NCI-H1092 (cell line): ENCODE measurements around the gene LIPA.
"Not testable (repeated sequence)": the region's sequence is repeated elsewhere in the genome, so short reads cannot be mapped to it uniquely, and the experiment has no call there.

Source experiments
- DNase-seq: peaks from one replicate; lab custom pipeline; 2025; lab: John Stamatoyannopoulos, UW

LIPA gene

DNA sequence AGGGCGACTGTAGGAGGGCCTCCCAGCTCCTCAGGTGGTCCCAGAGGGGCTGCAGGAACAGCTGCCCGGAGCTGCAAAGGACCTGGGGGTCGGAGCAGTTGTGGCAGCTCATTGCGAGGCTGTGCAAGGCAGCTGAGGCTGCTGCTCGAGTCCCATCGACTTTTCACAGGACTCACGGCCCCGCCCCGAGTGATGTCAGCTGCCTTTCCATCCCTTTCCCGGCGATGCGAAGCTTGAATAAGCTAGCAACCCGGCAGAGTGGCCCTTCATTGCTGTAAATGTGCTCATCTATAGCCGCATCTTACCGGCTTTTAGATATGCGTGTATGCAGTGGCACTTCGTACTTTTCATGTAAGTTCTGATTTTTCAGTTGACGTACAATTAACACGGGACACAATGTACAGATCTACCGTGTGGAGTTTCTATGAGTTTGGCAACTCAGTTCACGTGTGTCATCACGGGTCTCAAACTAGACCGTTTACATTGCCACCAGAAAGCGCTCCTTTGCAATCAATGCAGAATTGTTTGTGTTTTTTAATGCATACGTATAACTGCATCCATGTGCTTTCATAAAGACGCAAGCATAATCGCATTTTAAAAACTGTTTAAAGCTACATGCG is 44.3 kb downstream of the LIPA start, which contains the start of gene CH25H:
TSS of gene CH25H (minus strand) at position 137 of the 620 bp plus-strand sequence. CDS start at position 112, 25 bp downstream.
- DNase-seq: no peak

DNA sequence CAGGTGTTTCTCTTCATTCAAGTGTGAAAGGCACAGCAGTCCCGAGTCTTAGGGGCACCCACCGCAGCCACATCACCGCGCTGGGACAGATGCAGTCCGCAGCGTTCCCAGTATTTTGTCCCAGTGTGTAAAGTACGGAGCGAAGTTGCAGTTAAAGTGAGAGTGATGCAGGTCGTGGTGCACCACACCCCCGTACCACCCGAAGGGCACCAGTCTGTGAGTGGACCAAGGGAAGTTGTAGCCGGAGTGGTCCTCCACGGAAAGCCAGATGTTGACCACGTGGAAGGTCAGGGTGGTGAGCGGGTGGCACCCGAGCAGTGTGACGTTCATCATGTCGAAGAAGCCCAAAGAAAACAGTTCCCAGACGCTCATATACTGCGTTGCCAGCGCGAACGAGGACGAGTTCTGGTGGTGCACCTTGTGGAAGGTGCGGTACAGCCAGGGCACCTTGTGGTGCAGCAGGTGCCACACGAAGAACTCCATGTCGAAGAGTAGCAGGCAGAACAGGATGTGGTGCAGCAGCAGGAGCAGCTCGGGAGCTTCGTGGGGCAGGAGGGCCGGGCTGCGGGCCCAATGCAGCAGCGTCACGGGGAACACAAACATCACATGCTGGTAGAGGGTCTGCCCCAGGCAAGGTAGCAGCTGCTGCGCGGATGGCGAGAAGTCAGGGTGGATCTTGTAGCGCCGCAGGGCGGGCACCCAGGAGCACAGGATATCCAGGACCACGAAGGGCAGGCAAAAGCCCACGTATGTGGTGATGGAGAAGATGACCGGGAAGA is 45.0 kb downstream of the LIPA start:
- no peak for DNase-seq

DNA sequence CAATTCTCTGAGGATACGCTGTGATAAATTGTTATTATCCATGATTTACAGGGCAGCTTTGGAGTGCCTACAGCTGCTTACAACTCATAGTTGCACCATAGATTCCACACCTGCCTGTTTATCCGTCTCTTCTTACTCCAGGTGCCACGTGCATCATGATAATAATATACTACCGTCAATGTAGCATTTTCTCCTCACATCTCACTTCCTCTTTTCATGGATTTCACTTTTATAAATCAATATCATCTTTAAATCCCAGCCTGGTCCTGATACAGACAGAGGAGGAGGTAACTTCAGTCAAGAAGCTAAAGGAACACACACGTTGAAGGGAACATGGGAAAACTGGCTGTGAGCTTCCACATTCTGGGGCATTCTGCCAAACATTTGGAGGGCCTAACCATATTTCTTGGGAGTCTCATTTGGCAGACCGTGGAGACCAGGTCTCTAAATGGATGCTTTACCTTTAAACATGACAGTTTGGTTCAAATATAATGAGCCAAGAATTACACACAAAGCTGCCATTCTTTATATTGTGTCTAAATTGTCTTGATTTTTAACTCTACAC is 46.9 kb downstream of the LIPA start:
- no peak for DNase-seq

DNA sequence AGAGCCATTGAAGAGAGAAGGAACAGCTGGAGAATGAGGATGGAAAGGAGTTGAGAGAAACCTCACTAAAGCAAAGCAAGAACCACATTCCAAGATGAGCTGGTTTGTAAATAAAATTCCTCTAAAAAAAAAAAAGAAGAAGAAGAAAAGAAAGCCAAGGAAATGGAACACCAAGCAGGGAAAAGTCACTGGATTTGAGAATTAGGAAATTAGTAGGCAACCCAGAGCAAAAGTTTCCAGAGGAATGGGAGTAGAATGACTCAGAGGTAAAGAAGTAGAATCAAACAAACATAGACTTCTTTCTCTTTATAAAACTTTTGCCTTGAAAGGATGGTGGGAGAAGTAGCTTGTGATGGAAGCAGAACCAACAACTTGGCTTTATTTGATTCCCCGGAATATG is 48.3 kb downstream of the LIPA start:
- no peak for DNase-seq

DNA sequence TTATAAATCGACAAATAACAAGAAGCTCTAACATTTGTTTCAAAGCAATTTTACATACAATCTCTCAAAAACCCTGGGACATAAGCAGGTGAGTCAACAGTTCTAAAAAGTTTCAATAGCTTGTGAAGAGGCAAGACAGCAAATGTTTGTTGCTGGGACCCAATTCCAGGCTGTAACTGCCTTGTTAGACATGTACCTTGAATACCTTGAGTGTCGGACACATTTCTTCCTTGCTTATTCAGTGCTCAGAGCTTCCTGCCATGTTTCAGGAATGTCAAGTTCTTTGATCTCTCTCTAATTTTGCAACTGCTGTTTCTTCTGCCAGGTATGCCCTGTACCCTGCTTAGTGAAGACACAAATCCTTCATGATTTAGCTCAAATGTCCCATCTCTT is 49.5 kb downstream of the LIPA start:
- no peak for DNase-seq

DNA sequence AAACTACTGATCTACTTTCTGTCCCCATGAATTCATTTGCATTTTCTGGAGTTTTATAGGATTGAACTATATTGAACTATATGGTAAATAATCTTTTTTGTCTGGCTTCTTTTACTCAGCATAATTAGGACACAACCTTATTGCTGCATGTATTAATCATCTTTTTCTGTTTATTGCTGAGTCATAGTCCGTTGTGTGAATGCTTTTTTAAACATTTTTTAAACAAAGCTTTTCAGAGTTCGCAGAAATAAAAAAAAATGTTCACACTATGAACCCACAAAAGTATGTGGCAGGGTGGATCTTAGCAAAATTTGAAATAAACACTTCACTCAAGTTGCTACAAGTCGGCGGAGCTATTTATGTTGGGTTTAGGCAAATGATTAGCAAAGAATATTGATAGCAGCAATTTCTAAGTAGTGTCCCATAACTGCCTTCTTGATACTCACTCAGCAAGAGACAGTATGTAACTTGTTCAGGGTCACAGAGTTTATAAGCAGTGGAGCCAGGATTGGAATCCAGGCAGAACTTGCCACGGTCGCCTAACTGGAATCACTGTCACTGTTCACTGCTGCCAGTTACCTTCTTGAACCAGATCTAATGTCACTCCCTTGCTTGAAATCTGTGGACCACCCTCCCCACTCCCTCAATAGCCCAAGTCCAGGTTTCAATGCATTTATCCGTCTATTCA is 50.1 kb downstream of the LIPA start:
- DNase-seq: no peak

DNA sequence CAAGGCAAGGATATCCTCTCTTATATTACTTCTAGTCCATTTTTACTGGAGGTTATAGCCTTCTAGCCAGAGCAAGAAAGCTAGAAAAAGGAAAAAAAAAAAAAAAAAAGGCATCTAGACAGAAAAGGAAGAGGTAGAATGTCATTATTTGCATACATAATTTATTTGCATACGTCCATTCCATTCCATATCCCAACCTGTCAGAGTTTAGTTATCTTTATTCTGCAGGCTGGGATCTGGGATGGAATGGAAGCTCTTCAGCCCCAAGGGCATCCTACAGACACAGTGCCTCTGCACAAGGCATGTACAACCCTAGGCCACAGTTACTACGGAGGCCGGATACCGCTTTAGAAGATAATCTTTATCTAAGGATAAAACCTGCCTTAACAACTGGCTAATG is 54.1 kb downstream of the LIPA start:
- no peak for DNase-seq

DNA sequence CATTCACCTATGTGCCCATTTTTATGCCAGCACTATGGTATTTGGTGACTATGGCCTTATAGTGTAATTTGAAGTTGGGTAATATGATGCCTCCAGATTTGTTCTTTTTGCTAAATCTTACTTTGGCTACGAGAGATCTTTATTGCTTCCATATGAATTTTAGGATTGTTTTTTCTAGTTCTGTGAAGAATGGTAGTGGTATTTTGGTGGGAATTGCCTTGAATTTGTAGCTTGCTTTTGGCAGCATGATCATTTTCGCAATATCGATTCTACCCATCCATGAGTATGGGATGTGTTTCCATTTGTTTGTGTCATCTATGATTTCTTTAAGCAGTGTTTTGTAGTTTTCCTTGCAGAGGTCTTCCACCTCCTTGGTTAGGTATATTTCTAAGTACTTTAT is 60.3 kb downstream of the LIPA start:
- DNase-seq: not testable (repeated sequence)

DNA sequence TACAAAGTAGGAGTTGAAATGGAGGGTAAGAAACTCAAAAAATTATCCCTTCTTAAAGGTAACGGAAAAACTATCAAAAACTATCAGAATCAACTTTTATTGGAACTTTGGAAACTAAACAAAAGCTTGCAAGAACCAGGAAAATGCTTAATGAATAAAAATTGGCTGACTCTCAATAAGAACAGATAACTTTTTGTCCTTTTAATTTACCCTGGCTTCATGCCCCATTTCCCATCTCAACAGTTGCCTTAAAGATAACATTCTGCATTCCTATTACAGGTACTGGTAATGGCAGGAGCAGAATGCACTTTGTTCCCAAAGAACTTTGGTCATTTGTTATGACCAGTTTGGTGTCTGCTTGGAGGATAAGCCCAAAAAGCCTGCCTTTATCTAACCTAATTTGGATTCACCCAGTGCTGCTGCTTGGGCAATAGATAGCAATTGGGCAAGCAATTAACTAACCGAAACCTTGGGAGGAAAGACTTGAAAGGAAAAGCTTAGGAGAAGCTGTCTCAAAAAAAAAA is 62.3 kb downstream of the LIPA start:
- no peak for DNase-seq

DNA sequence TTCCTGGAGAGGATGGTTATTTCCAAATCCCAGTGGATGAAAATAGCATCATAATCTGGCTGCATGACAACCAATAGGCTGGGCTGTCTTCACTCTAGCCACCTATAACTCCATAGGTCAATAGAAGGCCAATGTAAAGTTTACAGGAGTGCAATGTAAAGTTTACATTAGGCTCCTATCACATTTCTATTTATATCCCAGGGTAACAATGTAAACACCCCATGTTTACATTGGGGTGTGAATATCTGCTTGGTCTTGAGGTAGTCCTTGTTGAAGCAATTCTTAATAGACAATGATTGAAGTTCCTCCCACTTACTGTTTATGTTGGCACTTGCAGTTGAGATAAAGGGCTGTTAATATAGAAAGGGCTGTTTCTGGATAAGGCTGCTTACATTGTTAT is 65.9 kb downstream of the LIPA start:
- DNase-seq: no peak

DNA sequence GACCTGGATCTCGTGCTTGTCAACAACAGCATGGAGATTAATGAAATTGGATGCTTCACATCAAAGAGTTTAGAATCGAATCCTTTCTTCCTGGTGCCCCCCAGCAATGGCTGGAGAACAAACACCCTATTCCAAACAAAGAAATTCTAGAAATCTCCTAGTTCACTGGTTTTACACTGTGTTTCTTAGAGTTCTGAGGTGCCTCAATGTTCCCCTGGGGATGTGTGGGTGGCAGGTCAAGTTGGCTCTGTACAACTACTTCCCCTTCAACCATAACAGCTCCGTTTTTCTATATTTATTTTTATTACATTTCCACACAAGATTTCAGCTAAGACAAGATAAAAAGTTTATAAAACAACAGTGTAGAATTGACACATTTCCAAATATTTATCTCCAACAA is 66.9 kb downstream of the LIPA start:
- DNase-seq: no peak

DNA sequence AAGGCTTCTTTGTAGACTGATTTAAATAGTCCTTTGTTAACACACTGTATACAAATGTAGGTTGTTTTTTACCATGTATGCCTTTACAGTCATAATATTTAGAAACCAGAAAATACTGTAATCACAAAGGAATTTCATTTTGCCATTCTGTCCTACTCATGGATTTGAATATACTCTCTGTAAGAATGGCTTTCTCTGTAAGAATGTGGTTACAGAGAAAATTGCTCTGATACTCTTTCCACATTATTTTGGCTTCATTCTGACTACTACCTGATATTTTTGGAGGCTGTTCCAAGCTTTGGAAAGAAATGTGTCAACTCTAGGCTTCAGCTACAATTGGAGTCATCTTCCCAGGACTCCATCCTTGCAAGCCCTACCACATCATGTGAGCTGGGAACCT is 68.0 kb downstream of the LIPA start:
- no peak for DNase-seq

DNA sequence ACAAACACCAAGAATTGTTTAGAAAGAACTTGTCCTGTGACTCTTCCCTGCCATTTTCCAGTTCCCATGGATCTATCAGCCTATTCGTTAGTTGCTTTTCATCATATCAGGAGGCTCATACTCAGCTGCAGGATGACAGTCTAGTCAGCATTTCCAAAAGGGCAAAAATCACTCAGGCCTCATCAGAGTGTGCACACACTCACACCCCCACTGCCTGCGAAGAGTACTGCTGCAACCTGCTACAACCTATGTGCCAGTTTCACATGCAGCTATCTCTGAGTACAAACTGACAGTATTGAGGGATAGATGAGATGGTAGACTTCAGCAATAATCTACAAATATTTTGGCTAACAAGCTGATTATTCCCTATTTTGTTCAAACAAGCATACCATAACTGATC is 68.7 kb downstream of the LIPA start:
- no peak for DNase-seq

DNA sequence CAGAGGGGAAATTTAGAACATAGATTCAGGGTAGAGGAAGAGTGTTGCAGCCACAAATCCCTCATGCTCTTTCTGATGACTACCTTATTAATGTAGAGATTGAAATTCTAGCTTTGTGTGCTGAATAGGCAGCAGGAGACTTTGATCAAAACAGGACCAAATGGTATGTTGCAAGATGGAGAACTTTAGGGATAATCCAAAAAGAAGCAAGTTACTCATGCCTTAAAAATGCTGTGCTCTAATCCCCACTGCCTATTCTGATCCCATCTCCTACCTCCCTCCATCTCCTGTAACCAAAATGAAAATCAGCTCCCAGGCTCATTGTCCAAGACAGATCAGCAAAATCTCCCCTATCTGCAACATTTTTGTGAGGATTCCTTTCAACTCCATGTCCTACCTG is 75.8 kb downstream of the LIPA start:
- no peak for DNase-seq

DNA sequence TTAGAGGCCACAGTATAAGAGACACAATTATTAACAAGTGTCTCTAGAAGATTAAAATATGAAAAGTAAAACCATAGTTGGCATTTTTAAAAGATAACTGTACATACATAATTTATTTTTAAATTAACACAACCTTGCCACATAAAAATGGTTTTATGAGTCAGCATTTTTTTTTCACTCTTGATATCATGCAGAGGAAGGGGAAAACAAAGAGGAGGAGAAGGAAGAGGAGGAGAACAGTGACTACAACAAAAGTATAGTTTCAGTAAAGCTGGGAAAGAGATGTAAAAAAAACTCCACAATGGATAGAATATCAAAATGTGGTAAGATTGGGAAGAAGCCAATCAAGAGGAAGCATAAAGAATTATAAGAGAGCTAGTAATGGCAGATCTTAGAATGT is 78.5 kb downstream of the LIPA start:
- no peak for DNase-seq

DNA sequence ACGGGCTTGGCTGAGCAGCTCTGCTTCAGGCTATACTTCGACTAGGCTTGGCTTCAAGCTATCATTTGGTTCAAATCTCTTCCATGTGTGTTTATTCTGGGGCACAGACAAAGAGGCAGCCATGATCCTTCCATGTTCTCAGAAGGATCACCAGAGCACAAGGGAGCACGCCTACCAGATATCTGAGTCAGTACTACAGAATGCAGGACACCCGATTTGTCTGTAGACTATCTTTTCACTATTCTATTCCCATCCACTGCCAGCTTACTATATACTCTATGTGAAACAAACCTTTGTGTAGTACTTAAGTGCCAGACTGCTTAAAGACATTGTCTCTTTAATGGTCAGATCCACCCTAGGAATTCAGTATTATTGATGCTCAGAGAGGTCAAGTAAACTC is 79.6 kb downstream of the LIPA start:
- DNase-seq: no peak

DNA sequence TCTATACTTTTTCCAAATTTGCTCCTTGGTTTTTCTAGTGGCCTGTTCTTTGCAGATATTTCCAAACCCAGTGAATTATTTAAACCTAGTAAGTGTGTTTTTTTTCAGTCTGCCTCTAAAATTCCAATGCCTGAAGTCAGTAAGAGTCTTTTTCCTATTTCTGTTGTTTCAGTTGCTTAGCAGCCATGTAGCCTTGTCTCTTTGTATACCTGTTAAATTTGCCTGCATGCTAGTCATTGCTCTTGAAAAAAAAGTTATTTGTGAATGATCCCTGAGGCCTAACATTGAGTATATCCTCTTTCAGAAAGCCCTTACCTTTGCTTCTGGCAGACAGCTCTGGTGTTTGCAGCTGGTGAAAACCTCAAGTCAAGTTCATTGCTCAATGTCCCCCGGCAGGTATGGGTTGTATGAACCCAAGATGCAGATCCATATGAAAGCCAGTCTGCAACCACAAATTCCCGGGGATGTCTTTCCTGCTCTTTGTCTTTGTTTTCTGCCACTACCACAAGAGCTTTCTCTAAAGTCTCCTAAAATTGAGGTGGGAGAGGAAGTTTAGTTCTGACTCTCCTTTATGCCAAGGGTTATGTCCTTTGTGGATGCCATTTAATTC is 80.2 kb downstream of the LIPA start:
- no peak for DNase-seq

DNA sequence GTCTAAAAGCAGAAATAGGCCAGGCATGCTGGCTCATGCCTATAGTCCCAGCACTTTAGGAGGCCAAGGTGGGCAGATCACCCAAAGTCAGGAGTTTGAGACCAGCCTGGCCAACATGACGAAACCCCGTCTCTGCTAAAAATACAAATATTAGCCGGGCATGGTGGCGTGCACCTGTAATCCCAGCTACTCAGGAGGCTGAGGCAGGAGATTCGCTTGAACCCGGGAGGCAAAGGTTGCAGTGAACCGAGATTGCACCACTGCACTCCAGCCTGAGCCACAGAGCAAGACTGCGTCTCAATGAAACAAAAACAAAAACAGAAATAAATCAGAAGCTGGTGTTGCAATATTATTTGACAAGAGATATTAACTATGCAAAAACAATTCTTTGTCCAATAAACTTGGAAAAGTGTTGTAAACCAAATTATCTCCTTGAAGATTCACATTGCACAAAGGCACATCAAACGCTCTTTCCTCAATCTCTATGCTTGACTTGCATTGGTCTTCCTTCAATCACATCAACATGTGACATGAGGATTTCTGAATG is 83.1 kb downstream of the LIPA start:
- not testable (repeated sequence) for DNase-seq

DNA sequence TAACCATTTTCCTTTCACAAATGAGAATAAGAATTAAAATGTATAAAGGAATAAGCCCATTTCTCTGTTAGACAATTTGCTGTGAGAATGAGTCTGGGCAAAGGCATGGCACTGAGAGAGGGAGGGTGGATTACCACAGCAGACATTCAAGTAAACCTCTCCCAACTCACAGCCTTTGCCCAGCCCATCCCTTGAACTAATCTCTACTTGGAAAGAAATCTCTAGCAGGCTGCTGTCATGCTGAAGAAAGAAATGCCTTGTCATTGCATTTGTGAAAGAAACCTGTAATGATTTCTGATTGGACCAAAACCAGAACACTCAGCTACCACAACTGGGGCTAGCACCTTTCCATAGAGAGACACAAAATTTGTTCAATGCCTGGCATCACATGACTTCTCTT is 83.7 kb downstream of the LIPA start:
- no peak for DNase-seq

DNA sequence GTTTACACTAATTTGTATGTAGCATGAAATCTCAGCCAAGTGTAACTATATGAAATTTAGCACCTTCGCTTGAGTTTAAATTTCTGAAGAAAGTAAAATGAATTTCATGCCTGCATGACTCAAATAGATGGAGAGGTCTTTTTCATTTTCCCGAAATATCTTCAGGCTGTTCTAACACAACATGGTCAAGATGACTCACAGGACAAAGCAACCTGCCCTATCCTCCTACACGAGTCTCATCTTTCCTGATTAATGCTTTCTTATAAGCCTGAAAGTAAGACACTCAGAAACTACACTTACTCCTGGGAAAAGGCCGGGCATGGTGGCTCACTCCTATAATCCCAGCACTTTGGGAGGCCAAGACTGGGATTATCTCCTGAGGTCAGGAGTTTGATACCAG is 85.7 kb downstream of the LIPA start:
- DNase-seq: no peak

DNA sequence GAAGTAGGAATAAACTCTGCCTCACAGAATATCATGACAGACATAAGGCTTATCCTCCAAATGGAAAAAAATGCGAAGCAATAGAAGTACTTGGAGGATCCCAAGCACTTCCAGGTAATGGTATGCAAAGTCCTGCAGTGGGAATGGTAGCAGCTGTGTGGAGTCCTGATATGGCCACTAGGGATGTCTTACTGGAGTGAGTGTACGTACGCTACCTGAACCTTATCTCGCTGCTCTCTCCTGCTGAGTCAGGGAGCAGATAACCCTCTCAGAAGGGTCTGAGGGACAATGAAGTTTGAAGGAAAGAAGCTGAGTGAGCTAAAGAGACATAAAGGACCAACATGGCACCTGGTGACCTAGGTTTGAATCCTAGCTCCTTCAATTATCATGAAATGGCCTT is 86.7 kb downstream of the LIPA start:
- no peak for DNase-seq

DNA sequence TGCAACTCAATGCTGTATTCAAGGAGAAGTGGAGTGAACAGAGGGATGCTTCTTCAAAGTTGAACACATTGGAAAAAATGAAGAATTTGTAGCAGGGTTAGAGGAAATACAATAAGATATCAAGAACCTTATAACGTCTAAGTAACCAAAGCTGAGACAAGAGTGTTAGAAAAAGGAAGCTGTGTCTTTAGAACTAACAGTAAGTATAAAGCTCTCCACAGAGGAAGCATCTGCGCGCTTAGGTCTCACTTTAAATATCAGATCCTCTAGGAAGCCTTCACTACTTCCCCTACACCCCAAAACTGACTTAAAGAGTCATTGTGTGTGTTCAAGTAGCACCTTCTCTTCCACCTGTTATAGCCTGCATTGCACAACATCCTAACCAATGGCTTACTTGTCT is 87.5 kb downstream of the LIPA start:
- DNase-seq: no peak
